ENCODE data around the gene ZNF777. TPM values are rescaled to one million over a fixed set of nuclear protein-coding genes. Genes with fewer than 3 reads are reported as not detected.

ZNF777 gene
- total and polyA plus RNA-seq, 9 of the 15 experiments (the other 6 are each of a cell fraction or from before 2014, with no cell fraction given) = 0.11 to 32.6 (median 9.0) TPM

- peak; percentile 98 for TF ChIP-seq ZNF232 (CRISPR knock-in tag; IDR thresholded peaks at IDR 0.05)
- TF ChIP-seq SOX6 (IDR thresholded peaks at IDR 0.05) = peak; percentile 69
- TF ChIP-seq PHF21A (IDR thresholded peaks at IDR 0.05; ENCODE audit: borderline replicate concordance, low read depth) = peak; percentile 54; the same call in 1 of the 2 replicates
- 0 out of 2 replicates have a peak, but pooled peaks have one; percentile 31 for TF ChIP-seq MXI1 (IDR thresholded peaks at IDR 0.05; ENCODE audit: low read depth, low read length)
- TF ChIP-seq HOXB6 (CRISPR knock-in tag; IDR thresholded peaks at IDR 0.05; ENCODE audit: borderline replicate concordance) = no peak
- peak in 1 of 2 experiments; percentile 70; a peak in 1 of 4 replicates for TF ChIP-seq RCOR1 (IDR thresholded peaks at IDR 0.05; ENCODE audit: borderline replicate concordance in 1 of 2, low read depth in 2 of 2, low read length in 2 of 2)
- TF ChIP-seq ZNF197 (CRISPR knock-in tag; IDR thresholded peaks at IDR 0.05; ENCODE audit: low read depth) = no peak
- TF ChIP-seq ZC3H11A (IDR thresholded peaks at IDR 0.05; ENCODE audit: low read depth, low read length) = no peak
- peak in 1 of 2 experiments; percentile 94; a peak in 2 of 4 replicates for TF ChIP-seq ZNF318 (IDR thresholded peaks at IDR 0.05; ENCODE audit: borderline replicate concordance in 1 of 2, low read depth in 1 of 2)
- no peak for TF ChIP-seq PBX2 (CRISPR knock-in tag; IDR thresholded peaks at IDR 0.05; ENCODE audit: low read depth)
- TF ChIP-seq PBX2 (tag; conservative IDR thresholded peaks at IDR 0.05; ENCODE audit: low read depth) = peak; percentile 44; the same call in 1 of the 2 replicates
- no peak for TF ChIP-seq SAFB (IDR thresholded peaks at IDR 0.05; ENCODE audit: borderline replicate concordance, low read depth, low read length)
- TF ChIP-seq SAP30 (IDR thresholded peaks at IDR 0.05; ENCODE audit: borderline replicate concordance, insufficient read depth, low read depth, low read length, poor library complexity, severe bottlenecking) = peak; percentile 41
- peak; percentile 50; the same call in 1 of the 2 replicates for TF ChIP-seq CREB3L1 (IDR thresholded peaks at IDR 0.05; ENCODE audit: borderline replicate concordance, low read depth)
Observed at GRCh38 chr7:149494738-149495368, 34.0 kb upstream of the ZNF777 start (continued).

Measured in K562 (cell line).